ENCODE data around the gene ABCA1. TPM values are rescaled to one million over a fixed set of nuclear protein-coding genes. Genes with fewer than 3 reads are reported as not detected.
A peak's percentile ranks its signal among the peaks of the same experiment; 100 is the strongest.
"Not testable (repeated sequence)": the region's sequence is repeated elsewhere in the genome, so short reads cannot be mapped to it uniquely, and the experiment has no call there.

The ABCA1 gene
- total RNA-seq, 2 donors from 2014 or later = 21.6 to 34.8 TPM

GRCh38 chr9:104927216-104927911 is 591 bp downstream of the ABCA1 start:
- Histone ChIP-seq H3K27me3 (ENCODE audit: control insufficient read depth, insufficient read depth, low read length, poor library complexity, severe bottlenecking) (no peaks in the 10 kb centered on the region), H3K4me3 (ENCODE audit: low read length) (peak overlapping the region; percentile 100), H3K4me1 (ENCODE audit: control insufficient read depth, insufficient read depth, low read length) (peaks cover 3% of the 10 kb centered on the region), H3K27ac (ENCODE audit: low read depth, low read length) (peak overlapping the region; percentile 50), H3K36me3 (ENCODE audit: control insufficient read depth, insufficient read depth, low read length) (peaks cover 17% of the 10 kb centered on the region), H3K9me3 (ENCODE audit: control insufficient read depth, low read length) (no peaks in the 10 kb centered on the region), H3K9ac (ENCODE audit: extremely low read depth, low read length, poor library complexity, severe bottlenecking) (peak overlapping the region; percentile 93)
- 1 to 2% methylated on average over 17 to 44 of the region's 44 CpGs for WGBS, 2 experiments (ENCODE audit: insufficient coverage in 1 of 2, insufficient read length in 1 of 2)
- Mint-ChIP-seq H3K9me3 (no peaks in the 10 kb centered on the region), H3K36me3 (ENCODE audit: low read depth) (no peaks in the 10 kb centered on the region), H3K27ac (peak overlapping the region; percentile 98), H3K4me1 (peaks cover 30% of the 10 kb centered on the region), H3K4me3 (peak overlapping the region; percentile 90), H3K27me3 (ENCODE audit: insufficient read depth) (peaks cover 5% of the 10 kb centered on the region)
- DNase-seq = peak; percentile 85
- TF ChIP-seq CTCF (conservative IDR thresholded peaks at IDR 0.05) = no peak

- H3K27ac ChIP-seq (ENCODE audit: low read depth, low read length) = no peak overlapping the region
- no peaks in the 10 kb centered on the region for H3K36me3 Mint-ChIP-seq (ENCODE audit: low read depth)
- peak overlapping the region; percentile 100 for H3K4me3 ChIP-seq (ENCODE audit: low read length)
- H3K4me1 ChIP-seq (ENCODE audit: control insufficient read depth, insufficient read depth, low read length) = no peaks in the 10 kb centered on the region
- H3K4me1 Mint-ChIP-seq = peaks cover 19% of the 10 kb centered on the region
- no peak for DNase-seq
- peak overlapping the region; percentile 1 for H3K9ac ChIP-seq (ENCODE audit: extremely low read depth, low read length, poor library complexity, severe bottlenecking)
- H3K27me3 Mint-ChIP-seq (ENCODE audit: insufficient read depth) = no peaks in the 10 kb centered on the region
- no peak overlapping the region for H3K27ac Mint-ChIP-seq
- no peak for TF ChIP-seq CTCF (conservative IDR thresholded peaks at IDR 0.05)
- no peaks in the 10 kb centered on the region for H3K9me3 ChIP-seq (ENCODE audit: control insufficient read depth, low read length)
- no peaks in the 10 kb centered on the region for H3K27me3 ChIP-seq (ENCODE audit: control insufficient read depth, insufficient read depth, low read length, poor library complexity, severe bottlenecking)
- peaks cover 28% of the 10 kb centered on the region for H3K36me3 ChIP-seq (ENCODE audit: control insufficient read depth, insufficient read depth, low read length)
- H3K4me3 Mint-ChIP-seq = no peak overlapping the region
- H3K9me3 Mint-ChIP-seq = no peaks in the 10 kb centered on the region
- 89 to 93% methylated on average over 4 of the region's 4 CpGs for whole genome bisulfite sequencing, 2 experiments (ENCODE audit: insufficient coverage in 1 of 2, insufficient read length in 1 of 2)
These were observed 4.2 kb downstream of the ABCA1 start for GRCh38 chr9:104923740-104924139.

- Histone ChIP-seq H3K4me1 (ENCODE audit: control insufficient read depth, insufficient read depth, low read length) (no peaks in the 10 kb centered on the region), H3K27ac (ENCODE audit: low read depth, low read length) (no peak overlapping the region), H3K9me3 (ENCODE audit: control insufficient read depth, low read length) (no peaks in the 10 kb centered on the region), H3K4me3 (ENCODE audit: low read length) (peak overlapping the region; percentile 100), H3K36me3 (ENCODE audit: control insufficient read depth, insufficient read depth, low read length) (peaks cover 28% of the 10 kb centered on the region), H3K27me3 (ENCODE audit: control insufficient read depth, insufficient read depth, low read length, poor library complexity, severe bottlenecking) (no peaks in the 10 kb centered on the region), H3K9ac (ENCODE audit: extremely low read depth, low read length, poor library complexity, severe bottlenecking) (peak overlapping the region; percentile 1)
- no peak overlapping the region for H3K4me3 Mint-ChIP-seq
- peaks cover 17% of the 10 kb centered on the region for H3K4me1 Mint-ChIP-seq
- 100% methylated on average over 2 of the region's 2 CpGs; no CpG with 5 or more reads in 1 of the 2 experiments for WGBS, 2 experiments (ENCODE audit: insufficient coverage in 1 of 2, insufficient read length in 1 of 2)
- H3K36me3 Mint-ChIP-seq (ENCODE audit: low read depth) = no peaks in the 10 kb centered on the region
- no peaks in the 10 kb centered on the region for H3K9me3 Mint-ChIP-seq
- H3K27ac Mint-ChIP-seq = no peak overlapping the region
- H3K27me3 Mint-ChIP-seq (ENCODE audit: insufficient read depth) = no peaks in the 10 kb centered on the region
- DNase-seq = no peak
- no peak for TF ChIP-seq CTCF (conservative IDR thresholded peaks at IDR 0.05)
These were observed 4.7 kb downstream of the ABCA1 start for GRCh38 chr9:104923289-104923688.

GRCh38 chr9:104922748-104923147 is 5.2 kb downstream of the ABCA1 start:
- H3K27ac Mint-ChIP-seq; H3K27ac ChIP-seq (ENCODE audit: low read depth, low read length); H3K27me3 Mint-ChIP-seq (ENCODE audit: insufficient read depth); H3K27me3 ChIP-seq (ENCODE audit: control insufficient read depth, insufficient read depth, low read length, poor library complexity, severe bottlenecking); H3K9ac ChIP-seq (ENCODE audit: extremely low read depth, low read length, poor library complexity, severe bottlenecking); H3K4me1 ChIP-seq (ENCODE audit: control insufficient read depth, insufficient read depth, low read length); H3K4me3 Mint-ChIP-seq; H3K9me3 ChIP-seq (ENCODE audit: control insufficient read depth, low read length); H3K36me3 Mint-ChIP-seq (ENCODE audit: low read depth); H3K9me3 Mint-ChIP-seq: not testable (repeated sequence)
- WGBS, 2 experiments (ENCODE audit: insufficient coverage in 1 of 2, insufficient read length in 1 of 2) = 92 to 95% methylated on average over 7 of the region's 7 CpGs
- peak overlapping the region; percentile 100 for H3K4me3 ChIP-seq (ENCODE audit: low read length)
- peak; percentile 4 for DNase-seq
- H3K4me1 Mint-ChIP-seq = peaks cover 21% of the 10 kb centered on the region
- H3K36me3 ChIP-seq (ENCODE audit: control insufficient read depth, insufficient read depth, low read length) = peaks cover 34% of the 10 kb centered on the region
